Measurements from ENCODE around the gene HSPG2.

HSPG2 gene

GRCh38 chr1:21955058-21955457 is 17.9 kb upstream of the HSPG2 start:
- DNase-seq (ENCODE audit: low spot score) (no peak), ATAC-seq (ENCODE audit: low read depth) (no peak)
- Histone ChIP-seq H3K4me3 (ENCODE audit: severe bottlenecking) (no peak overlapping the region), H3K27ac (ENCODE audit: poor library complexity, severe bottlenecking) (peak overlapping the region; percentile 70), H3K9me3 (ENCODE audit: severe bottlenecking) (no peaks in the 10 kb centered on the region), H3K4me1 (ENCODE audit: insufficient read depth, poor library complexity, severe bottlenecking) (peaks cover 23% of the 10 kb centered on the region), H3K36me3 (ENCODE audit: low read depth) (no peaks in the 10 kb centered on the region), H3K27me3 (ENCODE audit: insufficient read depth, poor library complexity, severe bottlenecking) (no peaks in the 10 kb centered on the region)
- no peak for TF ChIP-seq CTCF (IDR thresholded peaks at IDR 0.05; ENCODE audit: poor library complexity, severe bottlenecking)

GRCh38 chr1:21952786-21953520 is 15.8 kb upstream of the HSPG2 start:
- Histone ChIP-seq H3K9me3 (ENCODE audit: severe bottlenecking) (no peaks in the 10 kb centered on the region), H3K4me3 (ENCODE audit: severe bottlenecking) (no peak overlapping the region), H3K4me1 (ENCODE audit: insufficient read depth, poor library complexity, severe bottlenecking) (peaks cover 23% of the 10 kb centered on the region), H3K27ac (ENCODE audit: poor library complexity, severe bottlenecking) (no peak overlapping the region), H3K27me3 (ENCODE audit: insufficient read depth, poor library complexity, severe bottlenecking) (no peaks in the 10 kb centered on the region), H3K36me3 (ENCODE audit: low read depth) (no peaks in the 10 kb centered on the region)
- DNase-seq (ENCODE audit: low spot score) (no peak), ATAC-seq (ENCODE audit: low read depth) (no peak)
- no peak for TF ChIP-seq CTCF (IDR thresholded peaks at IDR 0.05; ENCODE audit: poor library complexity, severe bottlenecking)

GRCh38 chr1:21951226-21951870 is 14.2 kb upstream of the HSPG2 start:
- DNase-seq (ENCODE audit: low spot score) (no peak), ATAC-seq (ENCODE audit: low read depth) (no peak)
- Histone ChIP-seq H3K27me3 (ENCODE audit: insufficient read depth, poor library complexity, severe bottlenecking) (no peaks in the 10 kb centered on the region), H3K4me1 (ENCODE audit: insufficient read depth, poor library complexity, severe bottlenecking) (peaks cover 11% of the 10 kb centered on the region), H3K9me3 (ENCODE audit: severe bottlenecking) (no peaks in the 10 kb centered on the region), H3K4me3 (ENCODE audit: severe bottlenecking) (no peak overlapping the region), H3K27ac (ENCODE audit: poor library complexity, severe bottlenecking) (no peak overlapping the region), H3K36me3 (ENCODE audit: low read depth) (no peaks in the 10 kb centered on the region)
- TF ChIP-seq CTCF (IDR thresholded peaks at IDR 0.05; ENCODE audit: poor library complexity, severe bottlenecking) = no peak

- no peak for TF ChIP-seq CTCF (IDR thresholded peaks at IDR 0.05; ENCODE audit: poor library complexity, severe bottlenecking)
- H3K9me3 ChIP-seq (ENCODE audit: severe bottlenecking) = no peaks in the 10 kb centered on the region
- H3K4me3 ChIP-seq (ENCODE audit: severe bottlenecking) = no peak overlapping the region
- no peak for ATAC-seq (ENCODE audit: low read depth)
- no peak for DNase-seq (ENCODE audit: low spot score)
- H3K36me3 ChIP-seq (ENCODE audit: low read depth) = no peaks in the 10 kb centered on the region
- H3K4me1 ChIP-seq (ENCODE audit: insufficient read depth, poor library complexity, severe bottlenecking) = peaks cover 5% of the 10 kb centered on the region
- no peak overlapping the region for H3K27ac ChIP-seq (ENCODE audit: poor library complexity, severe bottlenecking)
- H3K27me3 ChIP-seq (ENCODE audit: insufficient read depth, poor library complexity, severe bottlenecking) = no peaks in the 10 kb centered on the region
Observed at GRCh38 chr1:21950734-21951133, 13.6 kb upstream of the HSPG2 start.
